Measurements from ENCODE around the gene ANTXR2. TPM values are rescaled to one million over a fixed set of nuclear protein-coding genes. Genes with fewer than 3 reads are reported as not detected.

Gene ANTXR2
- total RNA-seq, 1 experiment from 2014 or later = 31.0 TPM

- no peaks in the 10 kb centered on the region for H3K36me3 Mint-ChIP-seq (ENCODE audit: insufficient read depth, unreplicated experiment)
- no peaks in the 10 kb centered on the region for H3K27me3 Mint-ChIP-seq (ENCODE audit: insufficient read depth, unreplicated experiment)
- intact Hi-C loops (cut with micrococcal nuclease) = loop anchor here (10.0 kb wide), 1 partner anchor 504 kb away; no protein-coding TSS in a partner anchor
- no TSS peak for BruUV-seq (replicated peaks)
- H3K27ac Mint-ChIP-seq (ENCODE audit: low read depth, unreplicated experiment) = no peak overlapping the region
- peaks cover 34% of the 10 kb centered on the region for H3K4me1 Mint-ChIP-seq (ENCODE audit: insufficient read depth, unreplicated experiment)
- ChIA-PET POLR2A (interaction anchor here (0.8 to 1.4 kb wide), 2 partner anchors 8 to 33 kb away, joined by 4 read pairs; no protein-coding TSS in a partner anchor), CTCF (interaction anchor here (0.5 kb wide), 1 partner anchor 263 kb away, joined by 3 read pairs; no protein-coding TSS in a partner anchor)
- H3K9me3 Mint-ChIP-seq (ENCODE audit: unreplicated experiment) = no peaks in the 10 kb centered on the region
- H3K4me3 Mint-ChIP-seq (ENCODE audit: unreplicated experiment) = no peak overlapping the region
- no peak for DNase-seq (ENCODE audit: unreplicated experiment)
- TF ChIP-seq, protein P1, sequence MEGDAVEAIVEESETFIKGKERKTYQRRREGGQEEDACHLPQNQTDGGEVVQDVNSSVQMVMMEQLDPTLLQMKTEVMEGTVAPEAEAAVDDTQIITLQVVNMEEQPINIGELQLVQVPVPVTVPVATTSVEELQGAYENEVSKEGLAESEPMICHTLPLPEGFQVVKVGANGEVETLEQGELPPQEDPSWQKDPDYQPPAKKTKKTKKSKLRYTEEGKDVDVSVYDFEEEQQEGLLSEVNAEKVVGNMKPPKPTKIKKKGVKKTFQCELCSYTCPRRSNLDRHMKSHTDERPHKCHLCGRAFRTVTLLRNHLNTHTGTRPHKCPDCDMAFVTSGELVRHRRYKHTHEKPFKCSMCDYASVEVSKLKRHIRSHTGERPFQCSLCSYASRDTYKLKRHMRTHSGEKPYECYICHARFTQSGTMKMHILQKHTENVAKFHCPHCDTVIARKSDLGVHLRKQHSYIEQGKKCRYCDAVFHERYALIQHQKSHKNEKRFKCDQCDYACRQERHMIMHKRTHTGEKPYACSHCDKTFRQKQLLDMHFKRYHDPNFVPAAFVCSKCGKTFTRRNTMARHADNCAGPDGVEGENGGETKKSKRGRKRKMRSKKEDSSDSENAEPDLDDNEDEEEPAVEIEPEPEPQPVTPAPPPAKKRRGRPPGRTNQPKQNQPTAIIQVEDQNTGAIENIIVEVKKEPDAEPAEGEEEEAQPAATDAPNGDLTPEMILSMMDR (IDR thresholded peaks at IDR 0.05; ENCODE audit: unreplicated experiment) = no peak
These were observed 5.5 kb upstream of the ANTXR2 start for GRCh38 chr4:80078346-80079092.

GRCh38 chr4:80077639-80078038 lies 4.6 kb upstream of the ANTXR2 start:
- Mint-ChIP-seq H3K27ac (ENCODE audit: low read depth, unreplicated experiment) (no peak overlapping the region), H3K27me3 (ENCODE audit: insufficient read depth, unreplicated experiment) (no peaks in the 10 kb centered on the region), H3K4me1 (ENCODE audit: insufficient read depth, unreplicated experiment) (peaks cover 34% of the 10 kb centered on the region), H3K36me3 (ENCODE audit: insufficient read depth, unreplicated experiment) (no peaks in the 10 kb centered on the region), H3K4me3 (ENCODE audit: unreplicated experiment) (no peak overlapping the region), H3K9me3 (ENCODE audit: unreplicated experiment) (no peaks in the 10 kb centered on the region)
- BruUV-seq (replicated peaks) = no TSS peak
- ChIA-PET POLR2A (interaction anchor here (0.8 to 1.4 kb wide), 2 partner anchors 9 to 32 kb away, joined by 4 read pairs; no protein-coding TSS in a partner anchor), CTCF (no interaction called here)
- TF ChIP-seq, protein P1 (IDR thresholded peaks at IDR 0.05; ENCODE audit: unreplicated experiment) = no peak
- intact Hi-C loops (cut with micrococcal nuclease) = loop anchor here (10.0 kb wide), 1 partner anchor 503 kb away; no protein-coding TSS in a partner anchor
- DNase-seq (ENCODE audit: unreplicated experiment) = peak; percentile 40

- Mint-ChIP-seq H3K27ac (ENCODE audit: low read depth, unreplicated experiment) (no peak overlapping the region), H3K36me3 (ENCODE audit: insufficient read depth, unreplicated experiment) (no peaks in the 10 kb centered on the region), H3K9me3 (ENCODE audit: unreplicated experiment) (no peaks in the 10 kb centered on the region), H3K4me1 (ENCODE audit: insufficient read depth, unreplicated experiment) (peaks cover 35% of the 10 kb centered on the region), H3K27me3 (ENCODE audit: insufficient read depth, unreplicated experiment) (no peaks in the 10 kb centered on the region), H3K4me3 (ENCODE audit: unreplicated experiment) (no peak overlapping the region)
- TF ChIP-seq, protein P1 (IDR thresholded peaks at IDR 0.05; ENCODE audit: unreplicated experiment) = no peak
- ChIA-PET CTCF (no interaction called here), POLR2A (interaction anchor here (1.4 kb wide), 1 partner anchor 10 kb away, joined by 4 read pairs; no protein-coding TSS in a partner anchor)
- intact Hi-C loops (cut with micrococcal nuclease) = loop anchor here (10.0 kb wide), 1 partner anchor 502 kb away; no protein-coding TSS in a partner anchor
- DNase-seq (ENCODE audit: unreplicated experiment) = no peak
- BruUV-seq (replicated peaks) = no TSS peak
These were observed 3.7 kb upstream of the ANTXR2 start for GRCh38 chr4:80076681-80077080.

DNA sequence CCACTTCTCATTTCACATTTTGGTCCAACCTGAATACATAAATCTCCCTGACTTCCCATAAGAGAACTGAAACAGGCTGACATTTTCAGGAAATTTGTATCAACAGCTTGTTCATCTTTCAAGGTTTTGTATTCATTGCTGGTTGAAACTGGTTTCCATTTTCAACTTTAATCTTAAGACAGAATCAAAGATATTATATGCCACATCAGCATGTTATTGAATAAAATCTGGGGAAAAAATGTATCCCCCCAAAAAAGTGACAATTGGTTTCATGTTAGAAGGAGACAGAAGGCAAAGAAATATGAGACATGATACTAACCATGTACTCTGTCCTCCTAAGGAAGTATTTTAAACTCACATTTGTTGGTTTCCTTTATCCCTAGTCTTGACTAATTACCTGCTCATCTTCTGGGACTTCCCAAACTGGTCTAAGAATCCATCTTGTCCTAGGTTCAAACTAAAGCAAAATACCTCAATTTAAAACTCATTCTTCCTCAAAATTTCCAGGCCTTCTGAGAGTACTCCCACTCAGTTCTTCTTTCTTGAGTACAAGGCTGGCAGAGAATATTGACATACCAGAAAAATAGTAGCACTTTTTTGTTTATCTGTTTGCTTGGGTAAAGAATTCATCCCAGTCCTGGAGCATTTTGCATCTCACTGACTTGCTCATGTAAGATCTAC lies 3.1 kb upstream of the ANTXR2 start:
- no peak overlapping the region for H3K27ac Mint-ChIP-seq (ENCODE audit: low read depth, unreplicated experiment)
- peaks cover 34% of the 10 kb centered on the region for H3K4me1 Mint-ChIP-seq (ENCODE audit: insufficient read depth, unreplicated experiment)
- CTCF ChIA-PET = interaction anchor here (0.6 to 0.8 kb wide), 2 partner anchors 50 to 89 kb away, joined by 3 to 4 read pairs; no protein-coding TSS in a partner anchor
- no peaks in the 10 kb centered on the region for H3K36me3 Mint-ChIP-seq (ENCODE audit: insufficient read depth, unreplicated experiment)
- H3K9me3 Mint-ChIP-seq (ENCODE audit: unreplicated experiment) = no peaks in the 10 kb centered on the region
- no peak overlapping the region for H3K4me3 Mint-ChIP-seq (ENCODE audit: unreplicated experiment)
- POLR2A ChIA-PET = interaction anchor here (0.5 kb wide), 1 partner anchor 24 kb away, joined by 3 read pairs; no protein-coding TSS in a partner anchor
- DNase-seq (ENCODE audit: unreplicated experiment) = no peak
- no TSS peak for BruUV-seq (replicated peaks)
- H3K27me3 Mint-ChIP-seq (ENCODE audit: insufficient read depth, unreplicated experiment) = no peaks in the 10 kb centered on the region
- intact Hi-C loops (cut with micrococcal nuclease) = loop anchor here (10.0 kb wide), 1 partner anchor 501 kb away; no protein-coding TSS in a partner anchor
- TF ChIP-seq, protein P1 (IDR thresholded peaks at IDR 0.05; ENCODE audit: unreplicated experiment) = no peak
